SKM-1 (cell line): ENCODE measurements around the gene IL2RA.

Source experiments
- DNase-seq: peaks from one replicate; lab custom pipeline; 2025; ENCODE audit not compliant: unreplicated experiment; lab: John Stamatoyannopoulos, UW

IL2RA gene

DNA sequence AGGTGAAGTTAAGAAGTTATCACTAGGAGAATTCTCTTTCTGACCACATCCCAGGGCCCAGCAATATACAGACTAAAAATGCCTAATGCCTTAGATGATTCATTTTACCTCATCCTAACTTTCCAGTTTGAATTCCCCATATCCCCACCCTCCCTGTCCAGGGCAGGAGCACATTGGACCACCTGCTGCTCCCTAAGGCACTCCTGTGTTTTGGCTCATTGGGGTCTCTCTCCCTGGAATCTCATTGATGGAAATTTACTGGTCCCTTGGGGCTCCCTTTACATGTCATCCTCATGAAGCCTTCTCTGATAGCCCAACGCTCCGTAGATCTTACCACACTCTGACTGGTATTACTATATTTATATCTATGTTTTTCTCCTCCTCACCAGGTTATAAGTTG, 2.7 kb downstream of the IL2RA start:
- DNase-seq, result no peak

DNA sequence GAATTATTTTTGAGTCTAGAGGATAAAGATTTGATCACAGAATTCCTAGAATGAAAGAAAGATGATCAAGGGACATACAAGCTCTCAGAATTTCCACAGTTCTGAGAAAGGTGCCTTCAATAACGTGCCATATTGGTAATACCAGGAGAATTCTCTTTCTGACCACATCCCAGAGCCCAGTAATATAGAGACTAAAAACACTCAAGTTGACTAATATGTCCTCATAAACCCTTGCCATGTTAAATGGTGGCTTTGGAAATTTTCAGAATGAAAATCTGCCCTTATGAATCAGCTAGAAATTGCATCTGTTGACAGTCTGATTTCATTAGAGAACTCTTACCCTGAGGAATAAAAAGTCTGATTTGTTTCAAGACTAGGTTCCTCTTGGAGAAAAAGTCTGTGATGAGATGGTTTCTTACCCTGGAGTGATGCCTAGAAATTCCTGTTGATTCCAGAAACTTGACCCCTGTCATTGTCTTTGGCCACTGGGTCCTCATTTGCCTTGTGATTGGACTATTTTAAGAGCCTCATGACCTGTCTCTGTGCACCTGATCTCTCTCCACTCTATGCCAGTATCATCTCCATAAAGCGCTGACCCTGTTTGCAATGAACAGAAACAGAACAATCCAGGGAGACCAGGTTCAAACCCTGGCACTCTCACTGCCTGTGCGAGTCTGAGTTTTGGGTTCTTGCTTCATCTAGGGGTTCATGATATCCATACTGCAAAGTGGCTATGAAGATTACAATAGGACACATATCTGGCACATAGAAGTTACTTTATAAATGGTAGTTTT, 3.3 kb downstream of the IL2RA start:
- DNase-seq, result no peak

DNA sequence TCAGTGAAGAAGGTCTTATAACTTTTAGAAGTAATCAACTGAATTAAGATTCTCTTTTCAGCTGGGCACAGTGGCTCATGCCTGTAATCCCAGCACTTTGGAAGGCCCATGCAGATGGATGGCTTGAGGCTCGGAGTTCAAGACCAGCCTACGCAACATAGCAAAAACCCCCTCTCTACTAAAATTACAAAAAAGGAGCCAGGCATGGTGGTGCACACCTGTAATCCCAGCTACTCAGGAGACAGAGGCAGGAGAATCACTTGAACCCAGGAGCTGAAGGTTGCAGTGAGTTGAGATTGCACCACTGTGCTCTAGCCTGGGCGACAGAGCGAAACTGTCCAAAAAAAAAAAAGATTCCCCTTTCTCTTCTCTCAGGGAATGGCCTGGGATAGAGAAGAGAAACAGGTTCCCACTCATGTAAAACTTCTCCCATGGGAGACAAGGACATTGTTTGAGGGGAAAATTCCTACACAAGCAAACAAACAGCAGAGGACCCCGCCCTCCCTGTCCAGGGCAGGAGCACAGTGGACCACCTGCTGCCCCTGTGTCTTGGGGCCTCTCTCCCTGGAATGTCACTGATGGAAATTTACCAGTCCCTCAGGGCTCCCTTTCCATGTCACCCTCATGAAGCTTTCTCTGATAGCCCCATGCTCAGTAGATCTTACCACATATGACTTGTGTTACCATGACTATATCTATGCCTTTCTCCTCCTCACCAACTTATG, 5.6 kb downstream of the IL2RA start:
- DNase-seq, result no peak

DNA sequence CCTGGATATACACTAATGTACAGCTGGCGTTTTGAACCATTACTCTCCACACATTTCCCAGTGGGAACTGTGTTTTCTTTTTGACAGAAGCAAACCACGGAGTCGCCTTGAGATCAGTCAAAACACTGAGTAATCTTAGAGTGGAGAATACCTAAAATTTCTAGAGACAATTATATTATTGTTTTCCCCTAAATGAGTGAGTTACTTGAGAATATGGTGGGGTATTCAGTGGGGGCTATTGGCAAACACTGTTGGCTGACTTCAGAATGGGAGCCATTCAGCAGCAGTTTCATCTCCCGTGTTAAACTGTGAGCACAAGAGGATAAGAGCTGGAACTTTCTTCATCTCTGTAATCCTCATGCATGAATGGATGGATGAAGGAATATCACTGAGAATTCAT, 6.2 kb downstream of the IL2RA start:
- DNase-seq, result no peak

DNA sequence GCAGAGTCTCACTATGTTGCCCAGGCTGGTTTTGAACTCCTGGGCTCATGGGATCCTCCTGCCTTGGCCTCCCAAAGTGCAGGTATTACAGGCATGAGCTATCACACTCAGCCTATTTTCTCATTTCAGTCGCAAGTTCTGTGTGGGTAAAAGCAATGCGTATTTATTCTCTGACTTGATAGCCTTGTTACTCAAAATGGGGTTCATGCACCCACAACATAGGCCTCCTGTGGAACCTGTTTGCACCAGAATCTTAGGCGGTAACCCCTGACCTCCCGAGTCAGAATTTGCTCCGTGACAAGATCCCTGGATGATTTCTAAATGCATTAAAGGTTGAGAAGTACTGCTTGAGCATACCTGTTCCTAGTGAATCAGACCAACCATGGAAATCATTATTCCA, 7.3 kb downstream of the IL2RA start:
- DNase-seq, result no peak

DNA sequence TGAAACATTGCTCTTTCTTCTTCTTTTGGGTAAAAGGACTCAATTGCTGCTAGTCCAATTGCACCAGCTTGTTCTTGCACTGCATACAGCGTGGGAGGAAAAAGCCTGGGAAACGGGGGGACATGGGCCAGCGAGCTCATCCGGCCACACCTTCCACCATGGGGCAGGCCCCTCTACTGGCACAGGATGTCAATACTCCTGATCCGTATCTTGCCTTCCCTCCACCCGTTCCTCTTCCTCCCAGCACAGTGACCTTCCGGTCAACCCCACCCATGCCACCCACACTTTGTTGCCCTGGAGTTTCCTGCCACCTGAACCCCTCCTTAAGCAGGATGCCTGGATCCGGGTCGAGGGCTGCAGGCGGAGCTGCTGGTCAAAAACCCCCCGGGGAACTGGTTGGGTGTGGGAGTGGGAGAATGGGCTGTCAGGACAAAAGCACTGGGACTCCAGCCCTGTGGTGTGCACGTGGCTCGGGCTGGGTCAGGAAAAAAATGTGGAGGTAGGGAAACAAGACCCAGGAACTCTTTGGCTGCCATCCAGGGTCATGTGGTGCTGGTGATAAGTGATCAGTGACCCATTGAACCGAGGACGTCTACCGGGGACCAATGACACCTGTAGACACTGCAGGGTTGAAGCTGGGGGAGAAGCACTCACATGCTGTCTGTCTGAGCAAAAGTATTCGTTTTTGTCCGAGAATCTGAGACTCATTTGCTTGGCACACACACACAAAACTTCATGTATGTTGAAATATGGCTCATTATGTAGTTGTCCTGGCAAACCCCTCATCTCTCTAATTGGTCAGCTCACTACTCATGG, 8.1 kb downstream of the IL2RA start:
- no peak for DNase-seq

DNA sequence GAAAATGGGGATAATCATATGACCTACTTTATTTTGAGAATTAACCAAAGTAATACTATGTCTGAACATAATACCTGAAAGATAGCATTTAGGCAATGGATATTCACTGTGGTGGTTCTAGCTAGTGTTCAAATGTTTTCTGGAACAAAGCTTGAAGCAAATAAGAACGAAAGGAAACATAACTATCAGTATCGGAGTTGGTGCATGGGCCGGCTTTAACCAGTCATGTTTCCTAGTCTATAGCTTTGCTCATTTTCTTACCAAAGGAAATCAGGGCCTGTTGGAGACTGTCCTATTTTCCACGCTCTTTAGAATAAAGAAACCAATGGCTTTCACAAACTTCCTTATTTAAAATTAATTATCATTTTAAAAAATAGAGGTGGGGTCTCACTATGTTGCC, 8.9 kb downstream of the IL2RA start:
- no peak for DNase-seq

DNA sequence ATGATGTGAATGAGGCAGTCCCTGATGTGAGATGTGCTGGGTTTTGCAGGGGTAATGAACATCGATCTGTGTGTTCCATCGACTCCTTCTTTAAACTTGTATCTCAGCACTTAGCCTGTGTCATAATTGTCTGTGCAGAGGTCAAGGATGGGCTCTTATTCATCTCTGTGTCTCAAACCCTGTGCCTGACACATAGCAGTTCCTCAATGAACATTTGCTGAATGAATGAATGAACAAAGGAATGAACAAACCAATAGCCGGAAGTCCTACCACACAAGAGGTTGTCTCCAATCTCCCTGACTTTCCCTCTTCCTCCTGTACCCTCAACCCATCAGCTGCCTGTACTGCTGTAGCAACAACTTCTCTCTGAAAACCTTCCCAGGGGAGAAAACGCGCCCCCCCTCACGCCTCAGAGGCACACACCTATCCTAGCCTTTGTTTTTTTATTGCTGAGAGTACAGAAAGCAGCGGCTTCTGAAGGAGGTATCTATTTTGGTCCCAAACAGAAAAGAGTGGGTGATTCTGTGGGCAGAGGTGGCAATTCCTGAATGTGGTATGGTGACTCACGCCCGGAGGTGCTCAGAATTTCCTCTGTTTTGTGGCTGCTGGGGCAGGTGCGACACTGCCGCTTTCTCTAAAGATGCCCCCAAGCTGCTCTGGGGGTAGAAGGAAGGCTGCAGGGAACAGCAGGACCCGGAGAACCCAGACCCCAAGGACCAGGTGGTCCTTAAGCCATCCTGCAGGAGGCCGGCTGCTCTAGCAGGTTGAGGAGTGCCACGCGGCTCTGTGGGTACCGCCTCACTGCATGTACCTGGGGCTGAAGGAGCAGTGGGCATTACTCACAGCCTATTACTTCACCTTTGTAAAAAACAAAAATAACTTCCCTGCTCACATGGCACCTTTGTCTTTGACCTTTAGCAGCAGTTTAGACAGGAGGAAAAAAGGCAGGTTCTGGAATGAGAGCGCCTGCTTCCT, 9.6 kb downstream of the IL2RA start:
- no peak for DNase-seq

DNA sequence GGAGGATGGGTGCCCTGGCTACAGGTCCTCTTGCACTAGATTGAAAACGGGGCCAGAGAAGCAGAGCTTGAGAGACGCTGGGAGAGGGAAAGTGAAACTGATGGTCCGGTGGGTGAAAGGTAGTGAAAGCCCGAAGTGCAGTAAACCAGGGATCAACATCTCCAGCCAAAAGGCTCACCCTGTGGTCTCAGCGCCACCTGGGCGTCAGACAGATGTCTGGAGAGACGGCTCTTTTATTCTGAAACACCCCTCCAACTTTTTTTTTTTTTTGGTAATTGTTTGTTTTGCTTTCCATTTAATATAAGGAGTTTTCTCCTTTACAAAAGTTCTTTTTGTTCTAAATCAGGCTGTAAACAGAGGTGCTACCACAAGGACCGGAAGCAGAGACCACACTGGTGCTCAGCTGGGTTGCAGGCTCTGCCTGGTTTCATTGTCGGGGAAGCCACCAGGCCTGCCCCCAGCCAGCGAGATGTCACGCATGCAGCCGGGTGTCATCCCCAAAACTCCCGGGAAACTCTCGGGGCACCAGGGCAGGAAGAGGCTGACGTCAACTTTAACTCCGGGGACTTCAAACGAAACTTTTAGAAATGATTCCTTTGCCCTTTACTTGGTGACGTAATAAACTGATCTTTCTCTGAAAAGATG, 11.2 kb downstream of the IL2RA start:
- DNase-seq, result no peak

DNA sequence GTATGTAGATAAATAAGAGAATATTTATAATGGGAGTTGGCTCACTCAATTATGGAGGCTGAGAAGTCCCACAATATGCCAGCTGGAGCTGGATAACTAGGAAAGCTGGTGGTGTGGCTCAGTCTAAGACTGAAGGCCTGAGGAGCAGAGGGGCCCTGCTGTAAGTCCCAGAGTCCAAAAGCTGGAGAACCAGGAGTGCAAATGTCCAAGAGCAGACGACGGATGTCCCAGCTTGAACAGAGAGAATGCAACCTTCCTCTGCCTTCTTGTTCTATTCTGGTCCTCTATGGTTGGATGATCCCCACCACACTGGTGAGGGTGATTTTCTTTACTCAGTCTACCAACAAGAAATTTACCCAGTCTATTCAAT, 13.2 kb downstream of the IL2RA start:
- no peak for DNase-seq

DNA sequence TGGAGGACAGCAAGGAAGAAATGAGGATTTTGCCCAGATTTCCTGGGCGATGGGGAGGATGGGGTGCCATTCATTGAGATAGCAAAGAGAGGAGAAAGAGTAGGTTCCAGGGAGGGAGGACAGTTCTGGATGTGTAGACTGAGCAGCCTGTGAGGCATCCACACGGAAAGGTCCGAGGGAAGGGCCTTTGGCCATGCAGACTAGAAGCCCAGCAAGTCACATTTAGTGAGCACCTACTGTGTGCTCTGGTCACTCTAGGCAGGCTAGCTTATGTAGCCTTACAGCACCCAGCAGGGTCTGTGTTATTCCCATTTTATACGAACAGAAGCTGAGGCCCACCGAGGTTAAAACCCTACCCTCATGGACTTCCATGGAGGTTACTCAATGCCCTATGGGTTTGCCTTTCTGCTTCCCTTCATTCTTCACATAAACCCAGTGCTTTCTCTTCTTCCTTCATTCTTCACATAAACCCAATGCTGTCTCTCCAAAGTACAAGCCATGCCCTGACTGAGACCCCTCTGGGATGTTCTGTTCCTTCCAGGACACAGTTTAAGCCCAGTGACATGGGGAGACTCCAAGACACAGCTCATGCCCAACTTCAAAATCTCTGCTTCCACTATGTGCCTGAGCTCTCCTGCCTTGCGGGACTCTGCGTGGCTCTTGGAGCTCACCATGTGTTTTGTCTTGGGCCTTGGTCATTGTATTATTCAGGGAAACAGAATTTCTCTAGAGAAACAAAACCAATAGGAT, 13.7 kb downstream of the IL2RA start:
- DNase-seq, result no peak

DNA sequence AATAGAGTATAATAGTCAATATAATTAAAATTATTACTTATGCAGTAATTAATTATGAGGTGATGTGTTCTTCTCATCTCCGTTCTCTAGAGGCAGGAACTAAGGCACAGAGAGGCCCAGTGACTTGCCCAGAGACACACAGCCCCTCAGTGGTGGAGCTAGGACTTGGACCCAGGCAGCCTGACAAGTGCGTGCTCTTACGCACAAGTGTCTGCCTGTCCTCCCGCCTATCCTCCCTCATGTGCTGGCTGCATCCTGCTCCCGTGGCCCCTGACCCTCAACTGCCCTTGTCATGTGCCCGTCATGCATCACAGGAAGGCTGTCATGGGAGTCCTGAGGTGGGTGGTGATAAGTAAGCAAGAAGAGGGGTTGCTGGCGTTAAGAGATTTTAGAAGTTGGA, 14.3 kb downstream of the IL2RA start:
- no peak for DNase-seq

DNA sequence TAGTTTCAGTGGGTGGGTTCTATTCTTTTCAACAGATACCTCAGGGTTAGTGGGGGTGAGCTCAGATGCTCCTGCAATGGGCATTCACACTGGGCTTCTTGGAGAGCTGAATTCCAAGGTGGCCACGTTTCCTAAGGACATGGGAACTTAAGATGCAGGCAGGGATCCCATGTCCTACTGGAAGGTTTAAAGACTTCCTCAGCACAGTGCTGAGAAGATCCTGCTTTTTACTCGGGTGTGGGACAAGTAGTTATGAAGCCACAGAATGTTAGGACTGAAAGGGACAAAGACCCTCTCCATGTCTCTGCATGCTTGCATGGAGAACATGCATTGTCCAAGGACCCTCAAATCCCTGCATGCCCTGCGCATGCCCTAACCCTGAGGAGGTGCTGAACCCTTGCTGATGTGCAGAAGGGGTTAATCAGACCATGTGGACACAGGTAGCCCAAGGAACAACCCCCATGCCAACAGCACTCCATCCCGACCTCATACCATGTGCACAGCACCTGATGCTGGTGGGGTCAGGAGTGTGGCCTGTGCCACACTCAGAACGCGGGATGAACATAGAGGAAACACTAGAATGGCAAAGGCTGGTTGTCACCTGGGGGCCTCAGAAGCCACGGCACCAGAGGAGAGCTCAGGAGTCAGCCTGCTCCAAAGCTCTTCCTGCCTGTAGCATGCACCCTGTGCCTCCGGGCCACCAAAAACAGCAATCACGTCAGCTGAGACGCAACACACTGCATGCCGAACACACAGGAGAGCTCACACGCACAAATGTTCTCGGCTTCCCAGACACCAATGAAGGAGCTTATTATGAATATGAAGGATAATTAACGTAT, 15.2 kb downstream of the IL2RA start:
- DNase-seq, result no peak

DNA sequence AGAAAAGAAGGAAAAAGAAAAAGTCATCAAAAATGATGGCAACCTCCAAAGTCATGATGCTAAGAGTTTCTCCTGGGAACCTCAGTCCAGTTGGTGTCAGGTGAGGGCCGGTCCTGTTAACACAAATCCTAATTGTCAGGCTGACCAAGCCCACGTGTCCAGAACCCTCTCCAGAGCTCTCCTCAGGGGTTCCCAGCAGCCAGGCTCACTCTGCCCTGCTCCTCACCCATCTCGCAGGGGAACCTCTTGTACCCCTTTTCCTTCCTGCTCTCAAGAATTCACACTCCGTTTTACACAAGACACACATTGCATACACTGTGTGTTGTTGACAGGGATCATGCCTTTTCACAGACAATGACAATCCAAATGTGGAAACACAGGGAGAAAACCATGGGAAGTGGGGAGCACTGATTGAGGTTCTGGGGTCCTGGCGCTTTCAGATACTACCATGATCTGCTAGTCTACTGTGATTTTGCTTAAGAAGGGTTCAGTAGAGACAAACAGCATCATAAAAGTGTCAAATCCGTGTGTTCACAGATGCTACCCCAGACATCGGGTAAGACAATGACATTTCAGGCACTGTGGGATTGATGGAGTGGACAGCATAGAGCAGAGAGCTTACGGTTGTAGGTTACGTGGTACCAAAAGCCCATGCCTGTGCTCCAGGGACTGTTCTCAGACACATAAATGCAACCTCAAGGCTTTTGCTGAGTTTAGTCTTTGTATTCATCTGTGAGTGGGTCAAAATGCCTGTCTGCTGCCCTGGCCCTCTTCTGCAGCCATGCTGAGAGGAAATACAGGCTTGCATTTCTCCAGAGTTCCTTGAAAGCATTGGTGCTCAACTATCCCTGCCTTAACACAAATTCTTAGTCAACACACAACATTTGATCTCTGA, 16.0 kb downstream of the IL2RA start:
- no peak for DNase-seq

DNA sequence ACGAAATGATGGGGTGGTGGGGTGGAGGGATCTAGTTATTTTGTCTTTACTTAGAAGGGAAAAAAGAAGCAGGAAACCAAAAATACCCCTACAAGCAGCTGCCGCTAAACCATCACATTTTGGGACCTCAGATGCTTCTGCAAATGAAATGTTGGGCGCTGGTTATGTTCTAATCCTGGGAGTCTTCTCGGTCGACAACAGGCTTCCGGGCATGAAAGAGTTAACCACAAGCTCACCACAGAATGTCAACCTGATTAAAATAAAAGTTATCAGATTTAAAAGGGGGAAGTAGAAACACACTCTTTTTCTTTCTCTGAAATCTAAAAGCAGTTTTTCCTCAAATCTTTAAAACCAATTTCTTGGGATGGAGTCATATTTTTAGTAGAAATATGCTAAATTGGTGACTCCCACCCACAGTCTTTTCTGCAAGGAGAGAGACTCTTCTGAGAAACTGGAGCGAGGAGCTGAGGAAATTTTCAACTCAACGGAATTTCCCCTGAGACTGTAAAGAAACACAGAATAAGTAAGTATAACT, 16.8 kb downstream of the IL2RA start:
- no peak for DNase-seq

DNA sequence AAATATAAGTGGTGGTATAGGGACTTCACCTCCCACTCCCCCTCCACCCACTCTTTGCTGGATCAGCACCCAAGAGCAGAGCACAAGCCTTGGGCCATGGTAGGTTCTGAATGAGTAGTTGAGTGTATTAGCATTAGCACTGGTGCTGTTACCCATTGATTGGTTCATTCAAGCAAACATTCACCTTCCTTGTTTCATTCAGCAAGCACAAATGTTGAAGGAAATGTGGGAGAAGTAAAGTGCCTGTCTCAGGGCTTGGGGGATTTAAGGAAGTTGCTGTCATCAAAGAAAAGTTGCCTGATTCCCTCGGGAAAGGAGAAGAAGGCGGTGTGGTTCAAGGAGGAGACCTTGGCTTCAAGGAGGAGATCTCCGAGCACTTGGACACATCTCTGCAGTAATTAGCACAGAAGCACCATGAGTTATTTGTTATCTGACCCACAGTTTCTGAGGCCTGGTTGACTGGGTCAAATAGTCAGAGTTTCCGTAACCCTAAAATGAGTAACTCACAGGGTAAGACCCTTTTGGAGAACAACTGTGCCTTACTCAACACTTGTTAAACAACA, 17.3 kb downstream of the IL2RA start:
- no peak for DNase-seq

DNA sequence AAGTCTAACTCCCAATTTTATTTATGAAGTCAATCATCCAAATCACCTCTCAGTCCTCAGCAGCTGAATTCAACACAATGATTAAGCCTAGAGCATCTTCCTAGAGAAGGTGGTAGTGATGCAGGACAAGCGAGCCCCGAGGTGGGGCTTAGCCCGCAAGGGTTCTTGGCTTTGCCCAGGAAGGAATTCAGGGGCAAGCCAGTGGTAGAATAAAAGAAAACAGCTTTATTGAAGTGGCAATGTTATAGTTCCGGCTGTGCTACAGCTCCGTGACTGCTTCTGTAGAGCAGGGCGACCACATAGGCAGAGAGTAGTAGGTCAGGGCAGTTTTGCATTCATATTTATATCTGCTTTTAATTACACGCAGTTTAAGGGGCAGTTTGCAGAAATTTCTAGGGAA, 18.1 kb downstream of the IL2RA start:
- no peak for DNase-seq
